NAMALWA (cell line): ENCODE data around the gene RASAL2.
"Not testable (repeated sequence)": the region's sequence is repeated elsewhere in the genome, so short reads cannot be mapped to it uniquely, and the experiment has no call there.

Source experiments
- DNase-seq: peaks from one replicate; pipeline ENCODE4 v3.0.0-alpha.2; 2015; ENCODE audit warnings: low spot score

Gene RASAL2

DNA sequence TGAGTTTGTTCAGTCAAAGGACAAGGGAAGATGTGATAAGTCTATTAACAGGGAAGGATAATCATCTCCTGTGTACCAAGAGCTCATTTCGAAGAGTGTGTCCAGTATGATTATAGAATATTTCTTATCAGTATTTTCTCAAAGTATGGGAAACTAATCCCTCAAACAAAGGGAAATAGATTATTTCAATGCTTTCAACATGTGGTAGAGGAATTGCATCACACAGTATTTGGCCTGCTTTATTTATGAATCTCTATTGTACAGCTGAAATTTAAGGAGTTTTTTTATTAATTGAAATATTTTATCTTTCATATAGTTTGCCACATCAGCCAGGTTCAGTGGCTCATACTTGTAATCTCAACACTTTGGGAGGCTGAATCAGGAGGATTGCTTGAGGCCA, 251.9 kb downstream of the RASAL2 start:
- no peak for DNase-seq

DNA sequence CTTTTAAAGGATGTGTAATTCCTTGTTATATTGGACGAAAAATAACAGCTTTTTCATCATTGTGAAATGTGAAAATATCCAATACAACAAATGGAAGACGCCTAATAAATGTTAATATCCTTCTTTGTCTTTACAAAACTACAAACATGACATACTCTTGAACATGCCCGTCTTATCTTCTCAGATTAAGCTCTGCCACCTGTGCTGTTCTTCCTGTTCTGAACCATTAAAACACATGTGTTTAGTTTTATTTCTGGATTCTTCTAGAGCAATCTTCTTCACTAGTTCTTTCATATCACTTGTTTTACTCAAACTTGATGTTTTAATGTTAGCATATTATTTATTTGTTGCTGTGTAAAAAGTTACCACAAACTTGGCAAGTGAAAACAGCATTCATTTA, 255.9 kb downstream of the RASAL2 start:
- no peak for DNase-seq

DNA sequence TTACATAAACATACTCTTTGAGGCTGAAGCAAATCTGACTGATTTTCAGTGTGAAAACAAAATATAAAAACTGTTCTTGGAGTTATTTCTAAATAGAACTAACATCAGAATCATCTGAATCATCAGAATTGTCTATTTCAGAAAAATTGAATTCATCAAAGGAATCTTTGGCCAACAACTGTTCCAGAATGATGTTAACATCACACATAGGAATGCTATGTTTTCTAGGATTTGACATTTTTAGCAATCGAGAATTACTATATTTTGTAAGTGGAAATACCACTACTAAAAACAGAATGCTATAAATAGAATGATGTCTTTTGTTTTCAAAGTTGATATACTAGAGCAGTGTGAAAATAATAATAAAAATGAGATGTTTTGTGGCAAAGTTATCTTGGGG, 258.0 kb downstream of the RASAL2 start:
- not testable (repeated sequence) for DNase-seq

DNA sequence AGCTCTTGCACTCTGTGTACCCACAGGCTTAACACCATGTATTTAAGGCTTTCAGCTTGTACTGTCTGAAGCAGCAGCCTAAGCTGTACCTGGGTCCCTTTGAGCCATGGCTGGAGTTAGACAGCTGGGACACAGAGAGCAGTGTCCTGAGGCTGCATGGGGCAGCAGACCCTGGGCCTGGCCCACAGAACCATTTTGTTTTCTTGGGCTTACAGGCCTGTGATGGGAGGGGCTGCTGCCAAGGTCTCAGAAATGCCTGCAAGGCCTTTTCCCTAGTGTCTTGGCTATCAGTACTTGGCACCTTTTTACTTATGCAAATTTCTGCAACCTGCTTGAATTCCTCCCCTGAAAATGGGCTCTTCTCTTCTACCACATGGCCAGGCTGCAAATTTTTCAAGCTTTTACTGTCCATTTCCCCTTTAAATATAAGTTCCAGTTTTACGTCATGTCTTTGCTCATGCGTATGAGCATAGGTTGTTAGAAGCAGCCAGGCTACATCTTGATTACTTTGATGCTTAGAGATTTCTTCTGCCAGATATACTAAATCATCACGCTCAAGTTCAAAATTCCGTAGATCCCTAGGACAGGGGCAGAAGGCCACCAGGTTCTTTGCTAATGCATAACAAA, 259.0 kb downstream of the RASAL2 start:
- no peak for DNase-seq

DNA sequence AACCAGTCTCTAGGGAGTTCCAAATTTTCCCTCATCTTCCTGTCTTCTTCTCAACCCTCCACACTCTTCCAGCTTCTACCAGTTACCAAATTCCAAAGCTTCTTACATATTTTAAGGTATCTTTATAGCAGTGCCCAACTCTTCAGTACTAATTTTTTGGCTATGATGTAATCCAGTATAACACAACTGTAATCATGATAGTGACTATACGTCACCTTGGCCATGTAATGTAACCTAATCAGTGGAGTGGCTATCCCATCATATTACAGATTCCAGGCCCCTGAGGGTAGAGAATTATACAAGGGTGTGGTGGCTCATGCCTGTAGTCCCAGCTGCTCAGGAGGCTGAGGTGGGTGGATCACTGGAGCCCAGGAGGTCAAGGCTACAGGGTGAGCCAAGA, 259.6 kb downstream of the RASAL2 start:
- no peak for DNase-seq

DNA sequence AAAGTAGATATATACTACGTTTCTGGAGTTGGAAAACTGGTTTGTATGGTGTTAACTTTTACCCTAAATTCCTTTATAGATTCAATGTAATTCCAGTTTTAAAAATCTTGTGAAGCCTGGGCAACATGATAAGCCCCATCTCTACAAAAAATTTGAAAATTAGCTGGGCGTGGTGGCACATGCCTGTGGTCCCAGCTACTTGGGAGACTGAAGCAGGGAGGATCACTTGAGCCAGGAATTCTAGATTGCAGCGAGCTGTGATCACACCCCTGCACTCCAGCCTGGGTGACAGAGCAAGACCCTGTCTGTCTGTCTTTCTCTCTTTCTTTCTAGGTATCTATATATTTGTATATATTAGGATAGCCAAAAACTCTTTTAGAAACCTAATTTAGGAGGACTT, 260.9 kb downstream of the RASAL2 start:
- no peak for DNase-seq

DNA sequence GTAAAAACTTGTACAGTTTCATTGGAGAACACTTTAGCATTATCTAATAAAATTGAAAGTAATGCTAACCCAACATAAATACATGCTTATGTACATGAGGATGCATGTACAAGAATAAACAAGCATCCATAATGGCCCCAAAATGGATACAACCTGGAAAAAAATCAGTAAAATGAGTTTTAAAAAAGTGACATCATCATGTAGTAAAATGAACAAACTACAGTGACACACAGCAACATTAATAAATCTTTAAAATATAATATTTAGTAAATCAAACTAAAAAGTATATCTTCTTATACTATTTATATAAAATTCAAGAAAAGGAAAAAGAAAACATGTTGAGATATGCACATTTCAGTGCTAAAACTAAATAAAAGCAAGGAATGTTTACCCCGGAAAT, 262.4 kb downstream of the RASAL2 start:
- no peak for DNase-seq

DNA sequence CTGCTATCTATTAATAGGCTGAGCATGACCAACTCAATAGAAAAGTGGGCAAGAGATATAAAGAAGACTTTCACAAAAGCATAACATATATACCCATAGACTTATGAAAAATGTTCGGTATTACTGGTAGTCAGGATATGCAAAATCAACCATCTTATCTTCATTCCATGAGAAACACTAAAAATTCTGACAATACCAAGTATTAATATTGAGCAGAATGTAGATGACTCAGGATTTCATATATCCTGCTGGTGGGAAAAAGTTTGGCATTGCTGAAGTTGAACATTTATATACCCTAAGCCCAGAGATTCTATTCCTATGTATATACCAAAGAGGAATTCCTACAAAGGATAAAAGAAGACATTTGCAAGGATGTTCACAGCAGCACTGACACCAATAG, 264.6 kb downstream of the RASAL2 start:
- DNase-seq, result no peak

DNA sequence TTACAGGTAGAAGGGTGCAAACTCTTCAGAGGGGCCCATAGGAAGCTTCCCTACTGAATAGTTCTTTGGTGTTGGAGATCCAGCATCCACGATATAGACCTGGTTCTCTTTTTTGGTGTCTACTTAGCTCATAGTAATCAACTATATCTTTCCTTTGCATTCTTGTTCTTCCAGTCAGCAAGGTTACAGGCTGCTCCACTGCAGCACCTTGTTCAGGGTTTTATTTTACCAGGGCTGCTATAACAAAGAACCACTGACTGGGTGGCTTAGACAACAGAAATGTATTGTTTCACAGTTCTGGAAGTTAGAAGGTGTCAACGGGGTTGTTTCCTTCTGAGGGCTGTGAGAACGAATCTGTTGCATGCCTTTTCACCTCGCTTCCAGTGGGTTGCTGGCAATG, 266.5 kb downstream of the RASAL2 start:
- no peak for DNase-seq

DNA sequence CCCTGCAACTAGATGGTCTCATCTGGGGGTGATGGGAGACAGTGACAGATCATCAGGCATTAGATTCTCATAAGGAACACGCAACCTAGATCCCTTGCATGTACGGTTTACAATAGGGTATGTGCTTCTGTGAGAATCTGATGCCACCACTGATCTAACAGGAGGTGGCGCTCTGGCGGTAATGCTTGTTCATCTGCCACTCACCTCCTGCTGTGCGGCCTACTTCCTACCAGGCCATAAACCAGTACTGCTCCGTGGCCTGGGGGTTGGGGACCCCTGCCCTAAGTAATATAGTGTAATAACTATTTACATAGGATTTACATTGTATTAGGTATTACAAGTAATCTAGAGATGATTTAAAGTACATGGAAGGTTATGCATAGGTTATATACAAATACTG, 267.9 kb downstream of the RASAL2 start:
- peak; percentile 29 for DNase-seq

DNA sequence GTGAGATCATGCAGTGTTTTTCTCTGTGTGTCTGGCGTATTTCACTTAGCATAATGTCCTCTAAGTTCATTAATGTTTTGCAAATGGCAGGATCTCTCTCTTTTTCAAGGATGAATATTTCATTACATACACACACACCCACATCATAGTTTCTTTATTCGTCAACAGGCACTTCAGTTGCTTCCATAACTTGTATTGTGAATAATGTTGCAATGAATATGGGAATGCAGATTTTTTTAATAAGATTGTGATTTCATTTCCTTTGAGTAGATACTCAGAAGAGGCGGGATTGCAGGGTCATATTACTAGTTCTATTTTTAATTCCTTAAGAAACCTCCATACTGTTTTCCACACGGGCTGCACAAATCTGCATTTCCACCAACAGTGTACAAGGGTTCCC, 268.8 kb downstream of the RASAL2 start:
- DNase-seq, result no peak

DNA sequence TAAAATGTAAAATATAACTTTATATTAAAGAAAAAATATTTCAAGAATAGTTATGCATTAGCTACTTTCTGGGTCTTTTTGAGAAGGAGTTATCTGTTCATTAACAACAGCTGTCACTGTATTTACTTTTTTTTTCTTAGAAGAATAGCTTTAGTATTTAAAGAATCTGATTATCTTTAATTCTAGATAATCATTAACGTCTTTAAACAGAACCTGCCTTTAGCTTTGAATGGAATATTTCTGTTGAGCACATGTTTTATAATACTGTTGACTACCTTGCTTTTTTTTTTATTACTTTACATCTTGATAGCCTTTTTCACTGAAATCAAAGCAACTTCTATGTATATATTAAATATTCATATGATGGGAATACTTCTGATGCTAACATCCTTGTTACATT, 270.9 kb downstream of the RASAL2 start:
- no peak for DNase-seq

DNA sequence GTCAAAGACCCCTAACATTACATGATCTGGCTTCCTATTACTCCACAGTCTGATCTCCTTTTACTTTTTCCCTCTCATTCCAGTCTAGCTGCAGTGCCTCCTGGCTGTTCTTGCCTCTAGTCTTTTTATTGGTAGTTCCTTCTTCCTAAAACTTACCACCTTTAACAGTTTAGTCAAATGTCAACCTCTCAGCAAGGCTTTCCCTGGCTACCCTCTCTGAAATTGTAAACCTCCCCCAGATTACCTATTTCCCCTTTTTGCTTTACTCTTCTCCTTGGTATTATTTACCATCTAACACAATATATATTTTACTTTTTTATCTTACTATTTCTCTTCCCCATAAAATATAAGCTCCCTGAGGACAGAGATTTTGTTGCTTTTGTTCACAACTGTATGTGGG, 273.2 kb downstream of the RASAL2 start:
- no peak for DNase-seq

DNA sequence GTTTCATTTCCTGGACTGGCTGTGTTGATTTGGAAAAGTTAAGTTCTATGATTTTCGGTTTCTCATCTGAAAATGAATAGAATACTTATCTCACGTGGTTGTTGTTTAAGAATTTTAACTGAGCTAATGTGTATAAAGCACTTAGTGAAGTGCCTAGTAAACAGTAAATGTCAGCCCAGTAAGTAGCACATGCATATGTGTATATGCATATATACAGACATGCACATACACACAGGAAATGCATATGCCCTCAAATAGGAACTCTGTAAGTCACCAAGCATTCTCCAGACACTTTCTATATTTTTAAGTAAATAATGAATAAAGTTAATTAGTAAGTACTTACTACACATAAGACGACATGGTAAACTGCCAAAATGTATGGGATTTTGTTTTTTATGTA, 274.3 kb downstream of the RASAL2 start:
- no peak for DNase-seq

DNA sequence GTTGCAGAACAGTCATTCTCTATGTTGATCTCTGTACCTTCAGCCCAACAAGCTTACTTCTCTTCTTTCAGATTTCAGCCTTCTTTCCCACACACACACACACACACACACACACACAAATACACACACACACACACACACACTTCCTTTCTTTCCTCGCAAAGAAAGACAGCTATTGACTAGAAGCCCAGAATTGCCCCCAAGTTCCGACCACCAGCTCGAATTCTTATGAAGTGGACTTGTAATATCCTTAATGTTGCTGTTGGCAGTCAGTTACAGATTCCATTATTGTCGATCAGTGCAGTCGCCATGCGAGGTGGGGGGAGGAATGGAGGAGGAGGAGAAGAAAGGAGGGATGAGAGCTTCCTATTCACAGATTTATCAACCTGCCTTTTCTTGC, 277.3 kb downstream of the RASAL2 start:
- peak; percentile 23 for DNase-seq

DNA sequence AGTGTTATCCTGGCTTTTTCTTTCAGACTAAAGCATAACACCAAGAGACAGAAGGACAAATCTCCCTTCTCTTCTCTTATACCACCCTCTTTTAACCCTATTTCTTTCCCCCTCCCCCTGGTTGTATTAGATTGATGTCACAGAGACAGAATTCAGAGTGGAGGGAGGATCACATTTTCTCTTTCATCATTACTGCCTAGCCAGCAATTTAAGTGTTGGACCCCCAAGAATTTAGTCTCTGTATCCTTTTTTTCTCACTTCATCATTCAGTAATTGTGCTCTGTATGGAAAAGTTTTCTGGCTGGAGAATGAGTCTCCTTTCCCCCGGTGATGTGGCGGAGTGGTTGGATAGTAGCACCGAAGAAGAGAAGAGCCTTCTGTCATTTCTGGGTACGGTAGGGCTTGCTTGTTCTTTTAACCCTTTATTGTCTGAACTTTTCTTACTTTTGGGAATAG, 278.1 kb downstream of the RASAL2 start:
- DNase-seq, result no peak

DNA sequence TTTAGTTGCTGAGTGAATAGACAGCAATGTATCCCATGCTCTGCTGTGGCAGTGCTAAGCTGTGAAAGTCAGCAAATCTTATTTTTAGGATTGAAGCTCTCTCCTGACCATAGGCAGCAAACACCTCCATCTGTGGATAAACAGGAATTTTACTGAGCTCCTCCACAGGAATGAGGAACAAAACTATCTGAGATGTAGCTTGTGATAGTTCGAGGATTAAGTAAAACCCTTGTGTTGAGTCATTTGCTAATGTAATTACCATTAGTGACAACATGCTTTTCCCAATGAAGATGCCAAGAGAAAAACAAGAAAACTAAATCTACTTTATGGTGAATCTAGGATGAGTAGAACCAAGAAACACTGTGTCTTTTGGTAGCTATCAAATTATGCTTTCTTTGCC, 280.1 kb downstream of the RASAL2 start:
- DNase-seq, result no peak

DNA sequence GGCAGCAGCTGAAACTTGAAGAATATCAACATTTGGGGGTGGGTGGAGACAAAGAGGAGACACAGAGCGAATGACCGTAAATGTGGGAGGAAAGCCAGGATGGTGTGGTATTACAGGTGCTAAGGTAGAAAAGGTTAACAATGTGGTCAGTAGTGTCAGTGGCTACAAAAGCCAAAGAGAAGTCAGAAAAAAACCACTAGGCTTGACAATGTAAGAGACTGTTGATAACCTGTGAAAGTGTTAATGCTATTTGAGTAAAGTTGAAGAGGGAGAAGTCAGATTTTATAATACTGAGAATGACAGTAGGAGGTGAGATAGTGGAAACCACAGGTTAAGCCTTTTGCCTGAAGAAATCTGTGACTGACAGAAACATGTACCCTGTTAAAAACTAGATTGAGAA, 282.1 kb downstream of the RASAL2 start:
- DNase-seq, result no peak

DNA sequence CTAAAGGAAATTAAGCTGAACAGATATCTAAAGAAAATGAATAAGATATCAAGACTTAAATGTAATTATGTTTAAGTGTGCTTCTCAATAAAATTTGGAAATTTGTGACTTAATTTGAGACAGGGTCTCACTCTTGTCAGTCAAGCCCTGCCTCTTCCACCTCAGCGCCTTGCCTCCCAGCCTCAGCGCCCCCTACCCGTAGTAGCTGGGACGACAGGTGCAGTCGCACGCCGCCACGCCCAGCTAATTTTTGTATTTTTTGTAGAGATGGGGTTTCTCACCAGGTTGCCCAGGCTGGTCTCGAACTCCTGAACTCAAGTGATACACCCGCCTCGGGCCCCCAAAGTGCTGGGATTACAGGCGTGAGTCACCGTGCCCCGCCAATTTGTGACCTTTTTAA, 285.9 kb downstream of the RASAL2 start:
- DNase-seq, result peak; percentile 25

DNA sequence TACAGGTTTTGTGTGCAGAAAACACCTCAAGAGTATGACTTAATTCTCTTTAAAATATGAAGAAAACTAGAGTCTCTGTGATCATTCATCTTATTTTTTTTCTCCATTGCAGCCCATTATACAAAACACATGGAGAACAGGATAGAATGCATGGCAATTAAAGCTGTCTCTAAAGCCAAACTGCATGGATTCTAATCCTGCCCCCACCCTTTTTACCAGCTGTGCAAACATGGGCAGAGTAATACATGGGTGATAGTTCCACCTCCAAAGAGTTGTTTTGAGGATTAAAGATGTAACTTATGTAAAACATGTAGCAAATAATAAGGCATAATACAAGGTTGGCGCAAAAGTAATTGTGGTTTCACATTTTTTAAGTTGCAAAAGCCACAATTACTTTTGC, 288.5 kb downstream of the RASAL2 start:
- DNase-seq, result no peak

DNA sequence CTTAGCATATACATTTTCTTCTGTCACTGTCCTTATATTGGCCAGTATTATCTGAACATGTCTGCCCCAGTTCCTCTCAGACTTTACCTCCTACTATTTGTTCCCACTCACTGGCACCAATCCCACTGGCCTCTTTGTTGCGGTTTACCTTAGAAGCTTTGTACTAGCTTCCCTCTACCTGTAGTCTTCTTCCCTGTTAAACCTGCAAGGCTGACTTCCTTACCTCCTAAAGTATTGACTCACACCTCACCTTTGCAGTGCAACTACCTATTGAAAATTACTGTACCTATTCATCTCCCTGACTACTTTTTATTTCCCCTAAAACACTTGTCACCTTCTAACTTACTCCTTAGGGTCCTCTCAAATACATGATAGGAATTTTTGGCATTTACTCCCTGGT, 291.8 kb downstream of the RASAL2 start:
- DNase-seq, result no peak

DNA sequence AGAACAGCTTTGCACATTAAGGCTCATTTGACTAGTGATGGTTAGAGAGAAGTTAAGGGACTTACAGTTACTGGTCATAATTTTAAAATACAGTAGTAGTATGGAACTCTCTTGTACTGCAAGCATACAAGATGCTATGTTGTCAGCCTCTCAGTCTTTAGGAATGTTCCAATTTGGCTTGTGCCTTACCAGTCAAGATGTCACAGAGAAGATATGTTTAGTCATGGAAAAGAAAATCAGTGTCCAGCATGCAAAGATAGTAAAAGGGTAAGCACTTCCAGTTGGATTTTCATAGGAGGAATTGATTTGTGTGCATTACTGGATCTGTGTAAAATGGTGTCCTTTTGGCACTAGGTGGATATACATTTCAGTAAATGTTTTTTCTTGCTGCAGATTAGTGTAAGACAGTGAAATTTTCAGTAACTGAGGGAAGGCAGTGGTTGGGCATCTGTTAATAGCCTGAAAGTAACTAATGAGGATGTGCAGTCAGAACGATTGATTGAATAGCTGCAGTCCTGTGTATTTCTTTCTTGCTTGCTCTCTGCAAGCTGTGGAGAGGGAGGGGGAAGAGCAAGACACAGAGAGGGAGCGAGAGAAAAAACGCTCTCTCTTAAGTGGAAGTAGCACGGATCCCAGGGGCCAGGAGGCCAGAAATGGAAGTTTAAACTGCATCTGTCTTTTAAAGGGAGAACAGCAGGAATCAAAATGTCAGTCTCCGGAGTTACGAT, 294.7 kb downstream of the RASAL2 start:
- no peak for DNase-seq

DNA sequence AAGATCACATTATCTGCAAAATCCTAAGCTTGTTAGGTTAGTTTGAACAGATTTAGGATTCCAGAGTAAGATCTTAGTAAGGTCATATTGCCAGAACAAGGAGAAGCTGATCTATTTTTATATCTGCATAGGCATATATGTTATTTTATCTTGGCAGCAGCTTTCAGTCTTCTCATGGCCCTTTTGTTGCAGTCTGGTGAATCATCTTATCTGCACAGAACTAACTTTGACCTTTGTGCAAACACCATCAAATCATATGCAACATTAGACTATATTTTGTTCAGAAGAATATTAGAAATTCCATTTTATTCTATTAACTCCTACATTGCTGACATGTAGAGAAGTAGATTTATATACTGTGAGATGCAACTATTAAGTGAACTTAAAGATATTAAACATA, 295.5 kb downstream of the RASAL2 start:
- no peak for DNase-seq

DNA sequence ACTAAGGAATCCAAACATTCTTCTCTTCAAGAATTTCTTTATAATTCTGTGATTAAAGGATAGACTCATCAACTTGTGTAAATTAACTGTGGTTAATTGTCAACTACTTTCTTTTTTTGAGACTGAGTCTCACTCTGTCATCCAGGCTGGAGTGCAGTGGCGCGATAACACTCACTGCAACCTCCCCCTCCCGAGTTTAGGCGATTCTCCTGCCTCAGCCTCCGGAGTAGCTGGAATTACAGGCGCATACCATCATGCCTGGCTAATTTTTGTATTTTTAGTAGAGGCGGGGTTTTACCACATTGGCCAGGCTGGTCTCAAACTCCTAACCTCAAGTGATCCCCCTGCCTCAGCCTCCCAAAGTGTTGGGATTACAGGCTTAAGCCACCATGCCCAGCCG, 296.4 kb downstream of the RASAL2 start:
- DNase-seq, result not testable (repeated sequence)
